GM23248 (cell line): ENCODE measurements around the gene MEX3D. TPM values are rescaled to one million over a fixed set of nuclear protein-coding genes. Genes with fewer than 3 reads are reported as not detected.
A peak's percentile ranks its signal among the peaks of the same experiment; 100 is the strongest.

Experiments
- DNase-seq: peaks from one replicate; pipeline ENCODE4 v3.0.0-alpha.2; 2015
- H2AFZ ChIP-seq: fragments of 200-600 bp; sonication (generic); 2 replicates; pipeline ENCODE4 v1.6.1; 2016; ENCODE audit warnings: antibody characterized with exemption
- H3F3A ChIP-seq: fragments of 200-600 bp; sonication (generic); 2 replicates; pipeline ENCODE4 v1.6.1; 2016; ENCODE audit warnings: mild to moderate bottlenecking, antibody characterized with exemption, mixed run types; ENCODE audit not compliant: insufficient read depth
- H3K27ac ChIP-seq: fragments of 200-600 bp; sonication (generic); 2 replicates; pipeline ENCODE4 v1.5.1; 2016; ENCODE audit warnings: mild to moderate bottlenecking
- H3K27me3 ChIP-seq: fragments of 200-600 bp; sonication (generic); replicated peaks from 2 replicates; pipeline ENCODE4 v1.6.1; 2016; ENCODE audit warnings: mild to moderate bottlenecking; ENCODE audit not compliant: insufficient read depth
- H3K36me3 ChIP-seq: fragments of 200-600 bp; sonication (generic); 2 replicates; pipeline ENCODE4 v1.6.1; 2016; ENCODE audit warnings: low read depth, mild to moderate bottlenecking
- H3K4me1 ChIP-seq: fragments of 200-600 bp; sonication (generic); 2 replicates; pipeline ENCODE4 v1.6.1; 2016; ENCODE audit warnings: mild to moderate bottlenecking; ENCODE audit not compliant: insufficient read depth
- H3K4me2 ChIP-seq: fragments of 200-600 bp; sonication (generic); one replicate; pipeline ENCODE4 v1.6.1; 2016; ENCODE audit warnings: mild to moderate bottlenecking; ENCODE audit not compliant: unreplicated experiment
- H3K4me3 ChIP-seq: fragments of 200-600 bp; sonication (generic); 2 replicates; pipeline ENCODE4 v1.5.1; 2016; ENCODE audit warnings: mild to moderate bottlenecking
- H3K79me2 ChIP-seq: fragments of 200-600 bp; sonication (generic); 2 replicates; pipeline ENCODE4 v1.6.1; 2016; ENCODE audit warnings: mild to moderate bottlenecking; ENCODE audit not compliant: insufficient read depth
- H3K9ac ChIP-seq: fragments of 200-600 bp; sonication (generic); 2 replicates; pipeline ENCODE4 v1.6.1; 2016; ENCODE audit warnings: mild to moderate bottlenecking
- H3K9me2 ChIP-seq: fragments of 200-600 bp; sonication (generic); 2 replicates; pipeline ENCODE4 v1.6.1; 2016; ENCODE audit warnings: mixed run types, mild to moderate bottlenecking, moderate library complexity; ENCODE audit not compliant: insufficient read depth
- H3K9me3 ChIP-seq: fragments of 200-600 bp; sonication (generic); one replicate; pipeline ENCODE4 v1.6.1; 2017; ENCODE audit warnings: low read depth
- H4K20me1 ChIP-seq: fragments of 200-600 bp; sonication (generic); 2 replicates; pipeline ENCODE4 v1.6.0; 2016; ENCODE audit not compliant: insufficient read depth
- EZH2 ChIP-seq: fragments of 200-600 bp; sonication (generic); IDR thresholded peaks from 2 replicates; pipeline ENCODE4 v1.6.1; 2018; ENCODE audit warnings: antibody characterized with exemption, mild to moderate bottlenecking; ENCODE audit not compliant: insufficient read depth, poor library complexity, severe bottlenecking
- EZH2phosphoT487 ChIP-seq: fragments of 200-600 bp; sonication (generic); IDR thresholded peaks from 2 replicates; pipeline ENCODE4 v1.6.1; 2018; ENCODE audit warnings: antibody characterized with exemption, moderate library complexity, mild to moderate bottlenecking, low read depth; ENCODE audit not compliant: insufficient read depth
- WGBS, 2 experiments: methylation state at CpG; one replicate each; pipeline ENCODE4 v1.1.6; 2015 to 2017; ENCODE audit warnings: low lambda C conversion rate in 2 of 2, low coverage in 1 of 2; ENCODE audit errors: missing lambda C conversion rate in 2 of 2; 5-methylcytosine and 5-hydroxymethylcytosine counted together
- in situ Hi-C: fragments of 300-500 bp; cut with MboI; formaldehyde crosslinking; loops from 2 replicates; pipeline ENCODE4 v1.15.0; 2020
- polyA plus RNA-seq: library from polyadenylated mRNA; unstranded; fragments of >200 nt; fragmentation: Nextera tagmentation; extraction: Ambion mirVana; gene quantifications from 2 replicates; pipeline ENCODE4 v1.2.1, GENCODE V29; 2016
- total RNA-seq: library from RNA; depleted of rRNA; stranded (reverse); fragments of >200 nt; shearing (Covaris generic); gene quantifications from 2 replicates; pipeline ENCODE4 v1.2.3, GENCODE V29; 2014

MEX3D gene
- total and polyA plus RNA-seq, 2 experiments from 2014 or later, result 2.6 to 50.3 TPM

GRCh38 chr19:1570836-1571235, 2.7 kb upstream of the MEX3D start:
- H3K4me2 ChIP-seq, result no peak overlapping the region
- H3K27ac ChIP-seq, result no peak overlapping the region
- in situ Hi-C loops, result no loop called here
- H2AFZ ChIP-seq, result no peak overlapping the region
- no peaks in the 10 kb centered on the region for H3K9me3 ChIP-seq
- no peaks in the 10 kb centered on the region for H3K9me2 ChIP-seq
- H3F3A ChIP-seq, result no peaks in the 10 kb centered on the region
- peaks cover 6% of the 10 kb centered on the region for H3K79me2 ChIP-seq
- no peaks in the 10 kb centered on the region for H3K4me1 ChIP-seq
- H3K4me3 ChIP-seq, result no peak overlapping the region
- H4K20me1 ChIP-seq, result no peaks in the 10 kb centered on the region
- TF ChIP-seq EZH2 (no peak), EZH2phosphoT487 (no peak)
- H3K36me3 ChIP-seq, result no peaks in the 10 kb centered on the region
- H3K27me3 ChIP-seq, result no peaks in the 10 kb centered on the region
- DNase-seq, result no peak
- H3K9ac ChIP-seq, result no peak overlapping the region
- WGBS, 2 experiments, result 91 to 94% methylated on average over 13 of the region's 13 CpGs

- TF ChIP-seq EZH2phosphoT487 (no peak), EZH2 (no peak)
- H3K9ac ChIP-seq, result no peak overlapping the region
- 87 to 90% methylated on average over 3 to 4 of the region's 4 CpGs for WGBS, 2 experiments
- H3K9me2 ChIP-seq, result no peaks in the 10 kb centered on the region
- H3K4me1 ChIP-seq, result no peaks in the 10 kb centered on the region
- H3F3A ChIP-seq, result no peaks in the 10 kb centered on the region
- H3K4me3 ChIP-seq, result no peak overlapping the region
- no peak overlapping the region for H3K4me2 ChIP-seq
- no peaks in the 10 kb centered on the region for H3K27me3 ChIP-seq
- H3K9me3 ChIP-seq, result no peaks in the 10 kb centered on the region
- no peaks in the 10 kb centered on the region for H3K36me3 ChIP-seq
- no peak overlapping the region for H3K27ac ChIP-seq
- H4K20me1 ChIP-seq, result no peaks in the 10 kb centered on the region
- H3K79me2 ChIP-seq, result peaks cover 14% of the 10 kb centered on the region
- no peak overlapping the region for H2AFZ ChIP-seq
- DNase-seq, result no peak
- in situ Hi-C loops, result no loop called here
Measured at GRCh38 chr19:1569997-1570396, 1.9 kb upstream of the MEX3D start.

DNA sequence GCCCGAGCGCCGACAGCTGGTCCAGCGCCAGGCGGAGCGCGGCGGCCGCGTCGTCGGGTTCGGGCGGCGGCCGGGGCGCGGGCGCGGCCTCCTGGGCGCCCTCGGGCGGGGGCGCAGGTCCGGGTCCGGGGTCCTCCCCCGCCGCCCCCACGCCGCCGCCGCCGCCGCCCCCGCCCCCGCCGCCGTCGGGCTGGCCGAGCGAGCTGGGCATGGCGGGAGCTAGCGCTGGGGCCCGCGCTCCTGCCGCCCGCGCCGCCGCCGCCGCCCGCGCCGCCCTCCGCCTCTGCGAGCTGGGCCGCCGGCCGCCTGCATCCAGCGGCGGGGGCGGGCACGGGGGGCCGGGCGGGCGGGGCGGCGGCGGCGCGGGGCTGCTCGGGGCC, 287 bp downstream of the MEX3D start:
- WGBS, 2 experiments, result 0% methylated on average over 6 of the region's 73 CpGs; no CpG with 5 or more reads in 1 of the 2 experiments
- in situ Hi-C loops, result no loop called here

DNA sequence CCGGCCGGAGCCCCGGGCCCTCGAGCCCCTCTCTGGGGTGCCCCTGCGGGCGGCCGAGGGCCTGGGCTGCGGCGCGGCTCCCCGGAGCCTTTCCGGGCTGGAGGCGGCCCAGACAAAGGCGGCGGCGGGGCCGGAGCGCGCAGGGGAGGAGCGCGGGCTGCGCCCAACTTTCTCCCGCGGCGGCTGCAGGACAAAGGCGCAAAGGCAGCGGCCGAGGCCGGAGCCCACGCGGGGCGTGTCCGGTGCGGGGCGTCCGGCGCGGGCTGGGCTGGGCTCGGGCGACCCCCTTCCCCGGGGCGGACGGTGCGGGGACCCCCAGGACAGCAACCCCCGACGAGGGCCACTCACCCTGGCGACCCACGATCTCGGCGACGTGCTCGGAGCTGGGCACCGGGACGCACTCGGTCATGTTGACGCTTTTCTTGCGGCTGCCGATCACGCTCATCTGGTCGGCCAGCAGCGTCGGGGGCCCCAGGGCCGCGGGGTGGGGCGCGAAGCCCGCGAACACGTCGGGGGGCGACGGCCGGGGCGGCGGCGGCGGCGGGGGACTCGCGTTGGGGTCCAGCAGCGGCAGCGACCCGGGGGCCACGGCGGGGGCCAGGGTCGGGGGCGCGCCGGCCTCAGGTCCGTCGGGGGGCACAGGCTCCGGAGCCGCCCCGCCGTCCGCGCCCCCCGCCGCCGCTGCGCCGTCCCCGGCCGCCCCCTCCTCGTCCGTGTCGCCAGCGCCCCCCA, 843 bp downstream of the MEX3D start:
- Histone ChIP-seq H3K36me3 (no peaks in the 10 kb centered on the region), H3K4me2 (peak overlapping the region; percentile 75), H3K9me2 (no peaks in the 10 kb centered on the region), H3K79me2 (peaks cover 40% of the 10 kb centered on the region), H3K9ac (peak overlapping the region; percentile 84), H3F3A (no peaks in the 10 kb centered on the region; the same call in 1 of the 2 replicates), H3K4me1 (no peaks in the 10 kb centered on the region), H4K20me1 (no peaks in the 10 kb centered on the region), H3K27me3 (no peaks in the 10 kb centered on the region), H3K27ac (peak overlapping the region; percentile 74), H3K4me3 (peak overlapping the region; percentile 82), H3K9me3 (no peaks in the 10 kb centered on the region), H2AFZ (peak overlapping the region; percentile 74)
- peak; percentile 81 for DNase-seq
- in situ Hi-C loops, result no loop called here
- WGBS, 2 experiments, result 1% methylated on average over 28 to 31 of the region's 108 CpGs
- TF ChIP-seq EZH2phosphoT487 (no peak), EZH2 (no peak)

More for the DNA sequence above, 287 bp downstream of the MEX3D start:
- Histone ChIP-seq H3K27me3 (no peaks in the 10 kb centered on the region), H3K9me2 (no peaks in the 10 kb centered on the region), H3K27ac (no peak overlapping the region), H3K9me3 (no peaks in the 10 kb centered on the region), H3K79me2 (peaks cover 34% of the 10 kb centered on the region), H3F3A (no peaks in the 10 kb centered on the region; the same call in 1 of the 2 replicates), H3K9ac (no peak overlapping the region), H3K4me1 (no peaks in the 10 kb centered on the region), H2AFZ (no peak overlapping the region), H3K4me3 (no peak overlapping the region), H3K36me3 (no peaks in the 10 kb centered on the region), H3K4me2 (no peak overlapping the region), H4K20me1 (no peaks in the 10 kb centered on the region)
- DNase-seq, result no peak
- TF ChIP-seq EZH2 (no peak), EZH2phosphoT487 (no peak)
